Nephron (organoid): ENCODE results near the gene MGRN1.

ENCODE experiments used
- H3K27ac Mint-ChIP-seq, 3 experiments: 2 replicates each; pipeline ENCODE4 v1.8.0; 2020; ENCODE audit warnings: mixed read lengths in 3 of 3, mild to moderate bottlenecking in 2 of 3, moderate library complexity in 1 of 3
- H3K27me3 Mint-ChIP-seq: 2 replicates; pipeline ENCODE4 v1.8.0; 2021; ENCODE audit warnings: low read depth, mild to moderate bottlenecking, moderate library complexity, mixed read lengths
- H3K36me3 Mint-ChIP-seq: 2 replicates; pipeline ENCODE4 v1.8.0; 2020; ENCODE audit warnings: low read depth, mixed read lengths
- H3K4me1 Mint-ChIP-seq: 2 replicates; pipeline ENCODE4 v1.8.0; 2020; ENCODE audit warnings: mixed read lengths
- H3K4me3 Mint-ChIP-seq, 3 experiments: 2 replicates each; pipeline ENCODE4 v1.8.0; 2020; ENCODE audit warnings: mild to moderate bottlenecking in 3 of 3, mixed read lengths in 3 of 3, moderate library complexity in 2 of 3
- H3K9me3 Mint-ChIP-seq: 2 replicates; pipeline ENCODE4 v1.8.0; 2020; ENCODE audit warnings: mixed read lengths
- TF ChIP-seq, protein P1 (sequence below), 3 experiments: fragments of 200-600 bp; sonication (generic); IDR thresholded peaks; one replicate each; pipeline ENCODE4 v1.5.0; 2021; ENCODE audit warnings: antibody characterized with exemption in 3 of 3; ENCODE audit not compliant: unreplicated experiment in 3 of 3

Gene MGRN1

DNA sequence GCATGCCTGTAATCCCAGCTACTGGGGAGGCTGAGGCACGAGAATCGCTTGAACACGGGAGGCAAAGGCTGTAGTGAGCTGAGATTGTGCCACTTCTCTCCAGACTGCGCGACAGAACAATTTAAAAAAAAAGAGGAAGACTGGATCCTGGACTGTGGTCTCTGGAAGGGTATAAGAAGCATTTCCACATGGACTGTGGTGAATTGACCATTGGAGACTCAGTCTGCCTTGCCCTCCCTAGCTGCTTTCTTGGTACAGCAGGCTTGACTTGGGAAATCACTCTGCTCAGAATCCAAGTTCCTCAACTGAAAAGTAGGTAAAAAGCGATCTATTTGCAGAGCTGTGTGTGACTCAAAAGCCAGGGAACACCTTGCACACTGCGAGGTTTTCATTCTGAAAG is 1.0 kb upstream of the MGRN1 start:
- H3K27me3 Mint-ChIP-seq: peaks cover 3% of the 10 kb centered on the region
- H3K27ac Mint-ChIP-seq: peak overlapping the region; percentile 66 to 98 (median 93)
- no peaks in the 10 kb centered on the region for H3K9me3 Mint-ChIP-seq
- TF ChIP-seq, protein P1, sequence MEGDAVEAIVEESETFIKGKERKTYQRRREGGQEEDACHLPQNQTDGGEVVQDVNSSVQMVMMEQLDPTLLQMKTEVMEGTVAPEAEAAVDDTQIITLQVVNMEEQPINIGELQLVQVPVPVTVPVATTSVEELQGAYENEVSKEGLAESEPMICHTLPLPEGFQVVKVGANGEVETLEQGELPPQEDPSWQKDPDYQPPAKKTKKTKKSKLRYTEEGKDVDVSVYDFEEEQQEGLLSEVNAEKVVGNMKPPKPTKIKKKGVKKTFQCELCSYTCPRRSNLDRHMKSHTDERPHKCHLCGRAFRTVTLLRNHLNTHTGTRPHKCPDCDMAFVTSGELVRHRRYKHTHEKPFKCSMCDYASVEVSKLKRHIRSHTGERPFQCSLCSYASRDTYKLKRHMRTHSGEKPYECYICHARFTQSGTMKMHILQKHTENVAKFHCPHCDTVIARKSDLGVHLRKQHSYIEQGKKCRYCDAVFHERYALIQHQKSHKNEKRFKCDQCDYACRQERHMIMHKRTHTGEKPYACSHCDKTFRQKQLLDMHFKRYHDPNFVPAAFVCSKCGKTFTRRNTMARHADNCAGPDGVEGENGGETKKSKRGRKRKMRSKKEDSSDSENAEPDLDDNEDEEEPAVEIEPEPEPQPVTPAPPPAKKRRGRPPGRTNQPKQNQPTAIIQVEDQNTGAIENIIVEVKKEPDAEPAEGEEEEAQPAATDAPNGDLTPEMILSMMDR (IDR thresholded peaks at IDR 0.05; ENCODE audit: unreplicated experiment in 3 of 3): no peak
- peaks cover 4% of the 10 kb centered on the region for H3K36me3 Mint-ChIP-seq
- H3K4me3 Mint-ChIP-seq: peak overlapping the region; percentile 41 to 91 (median 79)
- peaks cover 30% of the 10 kb centered on the region for H3K4me1 Mint-ChIP-seq

DNA sequence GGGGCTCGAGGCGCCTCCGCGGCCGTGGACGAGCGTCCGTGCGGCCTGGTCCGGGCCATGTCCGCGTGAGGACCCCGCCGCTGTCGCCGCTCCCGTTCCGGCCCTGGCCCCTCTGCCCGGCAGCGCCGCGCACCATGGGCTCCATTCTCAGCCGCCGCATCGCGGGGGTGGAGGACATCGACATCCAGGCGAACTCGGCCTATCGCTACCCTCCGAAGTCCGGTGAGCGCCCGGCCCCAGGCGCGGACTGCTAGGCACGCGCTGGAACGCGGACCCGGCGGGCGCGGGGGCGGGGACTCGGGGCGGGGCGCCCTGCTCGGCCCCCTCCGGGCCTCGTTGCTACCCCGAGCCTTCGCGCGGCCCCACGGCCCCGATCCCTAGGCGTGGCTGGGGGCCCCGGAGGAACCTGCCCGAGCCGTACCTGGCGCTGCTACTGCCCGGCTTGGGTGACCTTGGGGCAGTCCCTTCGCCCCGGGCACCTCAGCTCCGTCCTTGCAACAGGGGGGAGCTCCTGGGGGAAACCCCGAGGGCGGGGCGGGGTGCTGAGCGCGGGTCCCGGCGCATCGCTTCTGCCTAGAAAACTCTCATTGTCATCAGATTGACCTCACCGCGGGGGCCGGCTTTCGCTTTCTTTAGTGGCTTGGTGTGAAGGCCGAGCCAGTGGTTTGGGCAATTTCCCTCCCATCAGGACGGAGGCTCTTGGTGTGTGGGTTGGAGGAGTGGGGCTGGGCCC is 367 bp downstream of the MGRN1 start:
- Mint-ChIP-seq H3K4me1 (peaks cover 28% of the 10 kb centered on the region), H3K27me3 (peaks cover 3% of the 10 kb centered on the region)

DNA sequence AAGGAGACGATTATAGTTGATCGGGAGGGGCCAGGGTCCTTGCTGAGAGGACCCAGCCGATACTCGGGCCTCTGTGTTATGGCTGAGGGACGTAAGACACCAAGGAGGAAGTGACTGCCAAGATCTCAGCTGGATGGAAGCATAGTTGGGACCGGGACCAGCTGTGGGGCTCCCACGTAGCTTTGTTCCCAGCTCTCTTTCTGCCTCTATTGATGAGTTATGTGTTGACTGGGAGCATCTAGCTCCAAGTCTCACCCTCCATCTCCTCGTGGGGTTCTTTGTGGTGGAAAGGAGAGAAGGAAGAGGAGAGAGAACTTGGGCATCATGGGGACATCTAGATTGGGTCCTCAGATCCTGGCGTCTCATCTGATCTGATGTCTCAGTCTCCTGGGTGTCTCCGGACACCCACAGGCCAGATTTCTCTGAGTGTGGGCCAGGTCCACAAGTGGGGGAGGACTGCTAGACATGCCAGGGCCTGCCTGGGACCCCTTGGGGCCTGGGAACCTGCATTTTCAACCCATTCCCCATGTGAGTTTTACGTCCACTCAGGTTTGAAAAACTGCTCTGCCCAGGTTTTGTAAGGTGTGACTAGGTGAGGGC is 1.0 kb downstream of the MGRN1 start:
- peaks cover 5% of the 10 kb centered on the region for H3K9me3 Mint-ChIP-seq
- peaks cover 3% of the 10 kb centered on the region for H3K27me3 Mint-ChIP-seq
- peak overlapping the region; percentile 92 to 98 (median 95) for H3K27ac Mint-ChIP-seq
- peaks cover 23% of the 10 kb centered on the region for H3K4me1 Mint-ChIP-seq
- H3K36me3 Mint-ChIP-seq: peaks cover 11% of the 10 kb centered on the region
- peak overlapping the region; percentile 99 to 100 (median 100) for H3K4me3 Mint-ChIP-seq
- TF ChIP-seq, protein P1 (IDR thresholded peaks at IDR 0.05; ENCODE audit: unreplicated experiment in 3 of 3): no peak

More for the DNA sequence above, 367 bp downstream of the MGRN1 start:
- peaks cover 5% of the 10 kb centered on the region for H3K9me3 Mint-ChIP-seq
- peak overlapping the region; percentile 95 to 98 (median 98) for H3K27ac Mint-ChIP-seq
- peaks cover 11% of the 10 kb centered on the region for H3K36me3 Mint-ChIP-seq
- peak overlapping the region; percentile 99 to 100 (median 100) for H3K4me3 Mint-ChIP-seq
- TF ChIP-seq, protein P1 (IDR thresholded peaks at IDR 0.05; ENCODE audit: unreplicated experiment in 3 of 3): no peak

DNA sequence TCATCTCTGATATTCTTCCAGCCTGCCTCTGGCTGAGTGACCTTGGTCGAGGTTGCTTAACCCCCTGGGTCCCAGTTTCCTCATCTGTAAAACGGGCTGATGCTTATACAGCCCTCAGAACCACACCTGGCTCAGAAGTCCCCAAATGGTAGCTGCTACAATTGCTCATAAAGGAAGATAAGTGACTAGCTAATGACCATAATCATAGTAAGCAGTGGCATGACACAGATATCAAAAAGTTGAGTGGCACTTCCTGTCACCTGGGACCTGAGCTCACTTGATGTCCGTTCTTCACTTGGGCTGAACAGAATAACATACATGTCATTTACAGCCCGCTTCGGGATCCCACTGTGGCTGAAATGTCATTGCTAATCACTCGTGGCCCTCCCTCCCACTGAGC is 1.8 kb downstream of the MGRN1 start:
- H3K36me3 Mint-ChIP-seq: peaks cover 17% of the 10 kb centered on the region
- TF ChIP-seq, protein P1 (IDR thresholded peaks at IDR 0.05; ENCODE audit: unreplicated experiment in 3 of 3): no peak
- H3K4me1 Mint-ChIP-seq: peaks cover 22% of the 10 kb centered on the region
- H3K4me3 Mint-ChIP-seq: peak overlapping the region; percentile 99 to 100 (median 100)
- peak overlapping the region; percentile 52 to 95 (median 63) for H3K27ac Mint-ChIP-seq
- H3K9me3 Mint-ChIP-seq: peaks cover 11% of the 10 kb centered on the region
- H3K27me3 Mint-ChIP-seq: peaks cover 3% of the 10 kb centered on the region

DNA sequence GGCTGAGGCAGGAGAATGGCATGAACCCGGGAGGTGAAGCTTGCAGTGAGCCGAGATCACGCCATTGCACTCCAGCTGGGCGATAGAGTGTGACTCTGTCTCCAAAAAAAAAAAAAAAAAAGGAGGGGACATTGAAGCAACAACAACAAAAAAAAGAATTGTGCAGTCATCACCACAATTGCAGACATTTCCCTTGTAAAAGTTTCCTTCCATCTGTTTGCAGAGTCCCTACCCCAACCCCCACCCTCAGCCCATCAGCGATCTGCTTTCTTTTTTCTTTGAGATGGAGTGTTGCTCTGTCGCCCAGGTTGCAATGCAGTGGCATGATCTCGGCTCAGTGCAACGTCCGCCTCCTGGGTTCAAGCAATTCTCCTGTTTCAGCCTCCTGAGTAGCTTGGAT is 3.7 kb downstream of the MGRN1 start:
- Mint-ChIP-seq H3K4me1 (peaks cover 20% of the 10 kb centered on the region), H3K9me3 (peaks cover 11% of the 10 kb centered on the region), H3K27ac (no peak overlapping the region), H3K4me3 (peak overlapping the region in 1 of 3 experiments; percentile 20), H3K36me3 (peaks cover 20% of the 10 kb centered on the region), H3K27me3 (peaks cover 2% of the 10 kb centered on the region)
- TF ChIP-seq, protein P1 (IDR thresholded peaks at IDR 0.05; ENCODE audit: unreplicated experiment in 3 of 3): no peak
